ENCODE data around the gene SYNJ1.
"Not testable (repeated sequence)": the region's sequence is repeated elsewhere in the genome, so short reads cannot be mapped to it uniquely, and the experiment has no call there.

Gene SYNJ1

GRCh38 chr21:32613436-32614043 is 114.3 kb downstream of the SYNJ1 start:
- no peak for TF ChIP-seq CTCF (IDR thresholded peaks at IDR 0.05; ENCODE audit: borderline replicate concordance, control extremely low read depth, extremely low read depth, insufficient read depth, missing control alignments)
- DNase-seq (ENCODE audit: low spot score) = no peak
- in situ Hi-C loops (cut with MboI; ENCODE audit: low sequenced_read_pairs, unreplicated experiment) = no loop called here

- TF ChIP-seq CTCF (IDR thresholded peaks at IDR 0.05; ENCODE audit: borderline replicate concordance, control extremely low read depth, extremely low read depth, insufficient read depth, missing control alignments) = no peak
- in situ Hi-C loops (cut with MboI; ENCODE audit: low sequenced_read_pairs, unreplicated experiment) = no loop called here
- DNase-seq (ENCODE audit: low spot score) = no peak
Measured at GRCh38 chr21:32612999-32613337, 114.8 kb downstream of the SYNJ1 start.

GRCh38 chr21:32612075-32612998 is 115.5 kb downstream of the SYNJ1 start, which contains the start of gene CFAP298:
CFAP298 (minus strand) TSS chr21:32612377; CDS start chr21:32612243, 134 bp downstream.
- in situ Hi-C loops (cut with MboI; ENCODE audit: low sequenced_read_pairs, unreplicated experiment) = no loop called here
- DNase-seq (ENCODE audit: low spot score) = peak; percentile 92
- no peak for TF ChIP-seq CTCF (IDR thresholded peaks at IDR 0.05; ENCODE audit: borderline replicate concordance, control extremely low read depth, extremely low read depth, insufficient read depth, missing control alignments)

- no peak for TF ChIP-seq CTCF (IDR thresholded peaks at IDR 0.05; ENCODE audit: borderline replicate concordance, control extremely low read depth, extremely low read depth, insufficient read depth, missing control alignments)
- in situ Hi-C loops (cut with MboI; ENCODE audit: low sequenced_read_pairs, unreplicated experiment) = no loop called here
- DNase-seq (ENCODE audit: low spot score) = peak; percentile 75
Measured at GRCh38 chr21:32611471-32611997, 116.3 kb downstream of the SYNJ1 start.

GRCh38 chr21:32610940-32611339 is 116.9 kb downstream of the SYNJ1 start:
- in situ Hi-C loops (cut with MboI; ENCODE audit: low sequenced_read_pairs, unreplicated experiment); DNase-seq (ENCODE audit: low spot score): not testable (repeated sequence)

- TF ChIP-seq CTCF (IDR thresholded peaks at IDR 0.05; ENCODE audit: borderline replicate concordance, control extremely low read depth, extremely low read depth, insufficient read depth, missing control alignments) = no peak
- DNase-seq (ENCODE audit: low spot score) = no peak
- in situ Hi-C loops (cut with MboI; ENCODE audit: low sequenced_read_pairs, unreplicated experiment) = loop anchor here (10.0 kb wide), 1 partner anchor 204 kb away; no protein-coding TSS in a partner anchor
Measured at GRCh38 chr21:32608851-32609250, 119.0 kb downstream of the SYNJ1 start.

GRCh38 chr21:32605469-32605868 is 122.3 kb downstream of the SYNJ1 start:
- no peak for TF ChIP-seq CTCF (IDR thresholded peaks at IDR 0.05; ENCODE audit: borderline replicate concordance, control extremely low read depth, extremely low read depth, insufficient read depth, missing control alignments)
- DNase-seq (ENCODE audit: low spot score) = no peak
- in situ Hi-C loops (cut with MboI; ENCODE audit: low sequenced_read_pairs, unreplicated experiment) = loop anchor here (10.0 kb wide), 1 partner anchor 201 kb away; no protein-coding TSS in a partner anchor

Data from GM13976 (cell line).